Activated naive CD4-positive, alpha-beta T cell treated with anti-CD3 and anti-CD28 coated beads, Interleukin-2, amount 50 U/mL, for 72 hours (primary cell): ENCODE measurements around the gene VEGFA. TPM values are rescaled to one million over a fixed set of nuclear protein-coding genes. Genes with fewer than 3 reads are reported as not detected.

ENCODE experiments used
- ATAC-seq, 2 donors: fragments of 150-1000 bp; cut with Tn5 transposase; 2 replicates each; pipeline ENCODE4 v1.10.0; 2021; ENCODE audit warnings: mild to moderate bottlenecking in 2 of 2, moderate library complexity in 2 of 2
- DNase-seq, 2 donors: peaks; one replicate each; pipeline ENCODE4 v3.0.0; 2021 to 2022; ENCODE audit warnings: low spot score in 2 of 2
- H3K27ac Mint-ChIP-seq, 2 donors: one replicate each; pipeline ENCODE4 v1.8.0; 2022; ENCODE audit warnings: mild to moderate bottlenecking in 2 of 2, mixed read lengths in 2 of 2
- H3K36me3 Mint-ChIP-seq, 2 donors: one replicate each; pipeline ENCODE4 v1.8.0; 2022; ENCODE audit warnings: mixed read lengths in 2 of 2
- H3K9me3 Mint-ChIP-seq, 2 donors: one replicate each; pipeline ENCODE4 v1.8.0; 2022; ENCODE audit warnings: mixed read lengths in 2 of 2
- total RNA-seq, 2 donors: library from RNA; stranded (reverse); gene quantifications; one replicate each; pipeline ENCODE4 v1.2.3, GENCODE V29; 2022

The VEGFA gene
- total RNA-seq, 2 donors from 2014 or later: 24.1 to 79.2 TPM

DNA sequence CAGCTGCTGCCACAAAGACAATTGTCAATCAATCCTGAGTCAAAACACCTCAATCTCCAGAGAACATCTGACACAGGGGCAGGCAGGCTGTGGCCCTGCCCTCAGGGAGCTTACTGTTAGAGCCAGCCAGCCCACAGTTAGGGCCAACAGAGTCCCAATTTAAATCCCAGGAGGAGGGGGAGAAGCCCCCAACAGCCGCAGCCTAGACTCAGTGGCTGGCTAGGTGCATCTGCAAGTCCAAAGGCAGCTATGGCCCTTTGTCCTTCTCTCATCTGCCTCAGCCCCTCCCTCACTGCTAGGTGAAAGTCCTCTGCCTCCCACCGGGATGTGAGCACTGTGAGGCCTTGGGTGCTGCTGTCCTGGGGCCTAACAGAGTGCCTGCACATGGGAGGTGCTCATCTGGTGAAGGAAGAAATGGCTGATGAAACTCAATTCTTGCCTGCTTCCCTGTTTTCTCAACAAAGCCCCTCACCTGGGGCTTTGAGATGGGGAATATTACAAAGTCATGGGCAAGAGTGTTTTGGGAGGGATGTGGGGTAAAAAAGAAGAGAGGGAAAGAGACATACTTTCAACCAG lies 33.7 kb upstream of the VEGFA start:
- Mint-ChIP-seq H3K36me3 (peaks cover 0 to 6% of the 10 kb centered on the region in 2 donors), H3K9me3 (peaks cover 4 to 12% of the 10 kb centered on the region in 2 donors), H3K27ac (peak overlapping the region in 1 of 2 donors; percentile 37)
- DNase-seq (no peak), ATAC-seq (no peak)

DNA sequence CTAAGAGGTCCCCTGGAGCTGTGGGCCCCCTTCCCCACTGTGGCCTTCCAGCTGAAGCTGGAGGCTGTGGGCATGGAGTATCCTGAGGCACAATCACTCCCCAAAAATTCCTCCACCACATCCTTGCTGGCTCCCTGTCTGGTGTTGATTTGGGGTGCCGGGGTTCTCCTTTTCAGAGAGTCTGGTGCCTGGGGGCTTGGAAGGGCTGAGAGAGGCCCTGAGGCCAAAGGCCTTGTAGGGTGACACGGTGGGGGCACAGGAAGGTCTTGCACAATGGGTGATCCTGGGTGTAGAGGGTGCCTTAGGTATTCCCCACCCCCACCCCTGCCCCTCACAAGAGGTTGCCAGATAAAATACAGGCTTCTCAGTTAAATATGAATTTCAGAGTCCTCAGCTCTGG lies 33.2 kb upstream of the VEGFA start:
- peaks cover 0 to 8% of the 10 kb centered on the region in 2 donors for H3K9me3 Mint-ChIP-seq
- peak overlapping the region in 1 of 2 donors; percentile 37 for H3K27ac Mint-ChIP-seq
- peaks cover 0 to 6% of the 10 kb centered on the region in 2 donors for H3K36me3 Mint-ChIP-seq
- ATAC-seq (no peak), DNase-seq (no peak)

DNA sequence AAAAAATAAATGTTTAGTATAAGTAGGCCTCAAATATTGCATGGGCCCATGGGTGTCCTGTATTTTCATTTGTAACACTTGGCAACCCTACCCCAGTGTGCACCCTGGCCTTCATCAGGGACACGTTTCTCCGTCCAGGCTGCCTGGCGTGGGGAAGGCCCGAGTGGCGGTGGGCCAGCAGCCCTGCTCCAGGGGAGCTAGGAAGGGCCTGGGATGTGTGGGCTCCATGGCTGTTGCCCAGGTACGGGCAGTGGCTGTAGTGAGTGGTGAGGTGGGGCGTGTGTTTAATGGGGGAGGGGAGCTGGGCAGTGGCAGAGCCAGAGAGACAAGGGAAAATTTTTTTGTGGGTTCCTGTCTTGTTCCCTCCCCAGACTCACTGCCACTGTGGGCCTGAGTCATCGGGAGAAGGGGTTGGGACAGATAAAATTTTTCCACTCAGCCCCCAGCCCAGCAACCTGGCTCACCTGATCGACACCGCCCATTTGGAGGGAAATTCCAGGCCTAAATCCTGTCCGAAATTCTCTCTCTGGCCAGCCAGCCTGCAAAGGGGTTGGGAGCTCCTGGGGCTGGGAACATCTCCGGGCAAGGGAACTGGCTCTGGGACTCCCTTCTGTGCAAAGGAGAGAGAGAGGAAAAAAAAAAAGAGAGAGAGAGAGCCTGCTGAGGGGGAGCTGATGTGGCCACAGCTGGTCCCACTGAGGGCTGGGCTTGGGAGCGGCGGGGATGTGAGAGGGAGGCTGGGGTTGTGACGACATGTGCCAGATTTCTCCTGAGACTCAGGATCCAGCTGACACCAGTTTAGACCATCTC lies 32.5 kb upstream of the VEGFA start:
- H3K27ac Mint-ChIP-seq: peak overlapping the region in 1 of 2 donors; percentile 11
- H3K9me3 Mint-ChIP-seq: peaks cover 0 to 2% of the 10 kb centered on the region in 2 donors

DNA sequence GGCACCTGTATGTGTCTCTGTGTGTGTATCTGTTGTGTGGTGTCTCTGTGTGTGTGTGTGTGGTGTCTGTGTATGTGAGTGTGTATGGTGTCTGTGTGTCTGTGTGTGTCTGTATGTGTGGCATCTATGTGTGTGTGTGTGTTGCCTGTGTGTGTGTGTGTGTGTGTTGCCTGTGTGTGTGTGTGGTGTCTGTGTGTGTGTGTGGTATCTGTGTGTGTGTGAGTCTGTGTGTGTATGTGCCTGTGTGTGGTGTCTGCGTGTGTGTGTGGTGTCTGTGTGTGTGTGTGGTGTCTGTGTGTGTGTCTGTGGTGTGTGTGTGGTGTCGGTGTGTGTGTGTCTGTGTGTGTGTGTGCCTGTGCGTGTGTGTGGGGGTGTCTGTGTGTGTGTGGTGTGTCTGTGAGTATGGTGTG lies 31.7 kb upstream of the VEGFA start:
- ATAC-seq (no peak), DNase-seq (no peak)
- Mint-ChIP-seq H3K36me3 (peaks cover 0 to 3% of the 10 kb centered on the region in 2 donors), H3K27ac (peak overlapping the region in 1 of 2 donors; percentile 11), H3K9me3 (no peaks in the 10 kb centered on the region)

More for the DNA sequence above, 32.5 kb upstream of the VEGFA start:
- DNase-seq (no peak), ATAC-seq (no peak)
- H3K36me3 Mint-ChIP-seq: peaks cover 0 to 6% of the 10 kb centered on the region in 2 donors

DNA sequence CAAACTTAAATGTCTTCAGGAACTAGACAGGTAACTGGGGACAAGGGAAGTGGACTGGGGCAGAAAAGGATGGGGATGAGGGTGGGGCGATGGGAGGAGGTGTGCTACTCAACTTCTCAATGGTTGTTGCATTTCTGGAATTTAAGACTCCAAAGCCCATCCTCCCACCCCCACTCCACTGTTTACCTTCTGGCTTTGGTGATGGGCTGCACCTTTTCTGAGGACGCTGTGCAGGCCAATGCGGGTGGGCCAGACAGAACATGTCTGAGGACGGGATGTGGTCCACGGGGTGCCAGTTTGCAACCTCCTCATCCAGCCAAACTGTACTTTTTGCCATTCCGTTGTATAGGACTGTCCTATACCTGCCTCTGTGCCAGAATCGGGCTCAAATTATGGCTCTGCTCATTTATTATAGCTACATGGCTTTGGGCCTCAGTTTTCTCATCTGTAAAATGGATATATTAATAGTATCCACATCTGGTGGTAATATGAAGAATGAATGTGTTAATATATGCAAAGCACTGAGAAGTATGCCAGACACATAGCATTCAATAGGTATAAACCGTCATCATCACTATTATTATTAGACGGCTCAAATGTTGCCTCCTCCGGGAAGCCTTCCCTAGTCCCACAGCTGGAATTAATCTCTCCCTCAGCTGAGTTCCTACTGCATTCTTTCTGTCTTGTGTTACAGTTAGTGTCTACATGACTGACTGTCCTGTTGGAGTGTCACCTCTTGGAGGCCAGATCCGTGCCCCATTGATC lies 31.0 kb upstream of the VEGFA start:
- DNase-seq: no peak
- no peak for ATAC-seq
- no peaks in the 10 kb centered on the region for H3K9me3 Mint-ChIP-seq
- H3K27ac Mint-ChIP-seq: peak overlapping the region in 1 of 2 donors; percentile 8
- H3K36me3 Mint-ChIP-seq: no peaks in the 10 kb centered on the region

DNA sequence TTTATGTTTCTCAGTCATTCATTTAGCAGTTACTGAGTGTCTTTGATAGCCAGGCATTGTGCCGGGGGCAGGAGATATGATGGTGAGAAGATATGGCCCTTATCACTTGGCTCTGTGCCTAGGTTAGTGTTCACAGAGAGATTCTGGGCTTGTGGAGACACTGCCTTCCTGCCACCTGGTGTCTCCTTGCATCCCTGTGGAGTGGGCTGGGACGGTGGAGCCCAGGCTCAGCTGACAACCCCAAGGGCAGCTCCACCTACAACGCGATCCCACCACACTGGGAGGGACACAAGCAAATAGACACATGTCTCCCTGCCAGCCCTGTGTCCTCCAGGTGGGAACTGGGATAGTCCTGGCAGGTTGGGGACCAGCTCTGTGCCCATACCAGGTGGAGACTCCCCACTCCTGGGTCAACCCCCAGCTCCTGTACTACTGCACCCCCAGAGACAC lies 30.3 kb upstream of the VEGFA start:
- no peaks in the 10 kb centered on the region for H3K9me3 Mint-ChIP-seq
- H3K27ac Mint-ChIP-seq: peak overlapping the region in 1 of 2 donors; percentile 8
- no peaks in the 10 kb centered on the region for H3K36me3 Mint-ChIP-seq
- DNase-seq (no peak), ATAC-seq (no peak)

DNA sequence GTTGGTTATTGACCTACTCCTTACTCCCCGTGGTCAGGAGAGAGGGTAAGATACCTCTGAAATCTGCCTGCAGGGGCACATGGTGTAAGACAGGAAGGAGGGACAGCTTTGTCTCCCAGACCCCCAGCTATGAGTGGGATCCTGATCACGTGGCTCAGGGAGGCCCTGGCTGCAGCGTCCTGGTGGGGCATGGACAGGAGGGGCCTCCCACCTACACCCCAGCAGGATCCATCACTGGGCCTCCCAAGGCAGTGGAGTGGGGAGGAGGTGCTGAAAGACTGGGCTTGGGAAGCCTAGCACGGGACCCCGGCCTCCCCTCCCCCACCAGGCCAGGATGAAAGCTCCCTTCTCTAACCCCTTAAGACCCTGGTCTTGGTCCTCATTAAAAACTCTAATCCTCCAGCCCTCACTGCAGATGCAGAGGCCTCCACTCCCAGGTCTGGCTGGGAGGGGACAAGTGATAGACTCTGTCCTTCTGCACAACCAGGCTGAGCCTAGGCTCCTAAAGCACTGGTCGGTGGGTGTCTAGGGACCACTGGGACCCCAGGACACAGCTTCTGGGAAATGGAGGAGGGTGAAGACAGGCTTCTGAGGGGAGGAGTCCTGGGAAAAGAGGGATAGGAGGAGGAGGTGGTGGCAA lies 29.6 kb upstream of the VEGFA start:
- Mint-ChIP-seq H3K36me3 (no peaks in the 10 kb centered on the region), H3K27ac (peak overlapping the region in 1 of 2 donors; percentile 25), H3K9me3 (no peaks in the 10 kb centered on the region)
- ATAC-seq (no peak), DNase-seq (no peak)

DNA sequence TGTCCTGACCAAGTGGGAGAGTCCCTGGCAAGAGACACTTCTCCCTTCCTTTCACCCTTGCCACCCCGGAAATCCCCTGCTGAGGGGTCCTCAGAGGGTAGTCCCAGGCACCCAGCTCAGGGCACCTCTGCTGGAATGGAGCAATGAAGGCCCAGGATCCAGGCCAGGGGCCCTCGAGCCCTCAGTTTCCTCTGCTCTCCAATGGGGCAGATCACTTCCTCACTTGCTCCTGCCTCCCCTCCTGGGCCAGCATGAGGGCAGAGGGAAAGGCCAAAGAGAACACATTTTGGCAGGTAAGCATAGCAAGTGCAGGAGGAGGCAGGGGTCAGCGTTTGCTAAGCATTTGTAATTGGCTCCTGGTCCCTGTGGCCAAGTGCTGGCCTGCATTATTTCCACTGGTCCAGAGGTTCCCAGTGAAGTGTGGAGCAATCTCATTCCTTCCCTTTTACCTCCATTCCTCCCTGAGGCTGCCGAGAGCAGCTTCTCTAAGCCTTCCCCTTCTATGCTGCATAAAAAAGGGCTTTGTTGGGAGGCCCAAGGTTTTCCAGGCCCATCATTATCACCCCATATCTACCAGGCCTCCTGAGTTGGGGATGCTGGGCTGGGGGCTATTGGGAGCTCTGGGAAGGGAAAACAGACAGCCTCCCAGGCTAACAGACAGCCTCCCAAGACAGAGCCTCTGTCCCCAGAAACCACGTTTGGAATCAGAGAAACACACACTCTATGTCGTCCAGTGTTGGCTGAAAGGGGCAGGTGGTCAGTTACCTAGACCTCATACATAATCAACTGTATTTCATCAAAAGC lies 28.8 kb upstream of the VEGFA start:
- H3K9me3 Mint-ChIP-seq: no peaks in the 10 kb centered on the region
- H3K27ac Mint-ChIP-seq: peak overlapping the region in 1 of 2 donors; percentile 25
- H3K36me3 Mint-ChIP-seq: no peaks in the 10 kb centered on the region
- ATAC-seq (no peak), DNase-seq (no peak)

DNA sequence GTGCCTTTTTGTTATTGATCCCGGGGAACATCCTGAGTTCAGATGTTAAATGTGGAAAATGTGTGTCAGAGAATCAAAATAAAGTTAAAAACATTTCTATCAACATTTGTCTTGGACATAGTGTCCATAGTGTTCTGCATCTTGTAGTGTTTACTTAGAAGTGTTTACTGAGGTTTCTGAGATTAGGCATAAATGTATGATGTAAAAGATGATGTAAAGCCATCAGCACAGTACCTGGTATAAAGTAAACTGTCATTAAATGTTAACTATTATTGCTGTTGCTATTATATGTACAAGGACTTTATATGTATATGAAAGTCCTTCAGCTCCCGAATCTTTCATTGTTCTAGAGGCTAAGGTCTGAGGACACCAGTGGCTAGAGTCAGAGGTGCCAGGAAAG lies 28.2 kb upstream of the VEGFA start:
- H3K27ac Mint-ChIP-seq: no peak overlapping the region
- no peaks in the 10 kb centered on the region for H3K36me3 Mint-ChIP-seq
- DNase-seq (no peak), ATAC-seq (no peak)
- H3K9me3 Mint-ChIP-seq: no peaks in the 10 kb centered on the region

DNA sequence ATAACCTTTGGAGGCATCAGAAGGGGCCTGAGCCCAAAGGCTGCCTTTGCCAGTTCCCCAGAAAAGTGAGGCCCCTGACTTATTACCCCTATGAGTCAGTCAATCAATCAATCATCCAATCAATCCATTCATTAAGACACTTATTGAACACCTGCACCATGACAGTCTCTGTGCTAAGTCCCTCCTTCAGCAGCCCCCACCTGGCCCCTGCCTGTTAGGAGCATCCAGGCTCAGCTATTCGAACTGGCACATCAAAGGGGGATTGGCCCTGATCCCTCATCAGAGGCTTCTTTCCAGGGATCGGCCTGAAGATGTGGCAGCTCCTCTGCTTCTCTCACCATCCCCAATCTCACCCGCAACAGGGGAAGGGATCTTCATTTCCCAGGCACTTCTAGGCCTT lies 27.7 kb upstream of the VEGFA start:
- Mint-ChIP-seq H3K27ac (no peak overlapping the region), H3K36me3 (no peaks in the 10 kb centered on the region), H3K9me3 (no peaks in the 10 kb centered on the region)
- DNase-seq: no peak
- ATAC-seq: no peak

DNA sequence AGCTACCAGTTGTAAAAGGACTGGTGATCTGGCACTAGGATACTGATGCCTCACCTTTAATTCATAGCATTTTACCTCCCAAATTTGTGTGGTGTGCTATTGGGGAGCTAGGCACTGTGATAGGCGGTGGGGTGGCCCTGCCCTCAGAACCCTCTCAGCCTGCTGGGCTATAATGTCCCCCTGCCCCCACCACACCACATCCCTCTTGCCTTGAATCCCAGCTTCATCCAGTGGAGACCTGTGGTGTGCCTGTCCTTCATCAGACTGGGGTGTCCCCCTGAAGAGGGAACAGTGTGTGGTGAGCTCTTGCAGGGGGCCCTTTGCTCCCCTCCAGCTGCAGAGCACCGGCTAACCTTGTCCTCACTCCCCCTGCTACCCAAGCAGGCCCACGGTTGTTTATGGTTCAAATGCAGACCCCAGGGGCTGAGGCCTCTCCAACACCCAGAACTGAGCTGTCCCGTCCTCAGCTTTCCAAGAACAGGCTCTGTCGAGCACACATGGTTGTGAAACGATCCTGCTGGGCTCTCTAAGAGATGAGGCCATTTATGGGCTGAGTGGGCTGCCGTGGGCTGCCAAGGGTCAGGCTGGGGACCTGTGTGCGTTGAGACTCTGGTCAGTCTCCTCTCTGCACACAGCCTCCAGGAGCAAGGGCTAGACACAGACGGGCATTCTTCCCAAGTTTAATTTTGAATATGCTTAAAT lies 26.9 kb upstream of the VEGFA start:
- no peak for ATAC-seq
- Mint-ChIP-seq H3K9me3 (no peaks in the 10 kb centered on the region), H3K36me3 (no peaks in the 10 kb centered on the region), H3K27ac (peak overlapping the region; percentile 4 to 25)
- no peak for DNase-seq

DNA sequence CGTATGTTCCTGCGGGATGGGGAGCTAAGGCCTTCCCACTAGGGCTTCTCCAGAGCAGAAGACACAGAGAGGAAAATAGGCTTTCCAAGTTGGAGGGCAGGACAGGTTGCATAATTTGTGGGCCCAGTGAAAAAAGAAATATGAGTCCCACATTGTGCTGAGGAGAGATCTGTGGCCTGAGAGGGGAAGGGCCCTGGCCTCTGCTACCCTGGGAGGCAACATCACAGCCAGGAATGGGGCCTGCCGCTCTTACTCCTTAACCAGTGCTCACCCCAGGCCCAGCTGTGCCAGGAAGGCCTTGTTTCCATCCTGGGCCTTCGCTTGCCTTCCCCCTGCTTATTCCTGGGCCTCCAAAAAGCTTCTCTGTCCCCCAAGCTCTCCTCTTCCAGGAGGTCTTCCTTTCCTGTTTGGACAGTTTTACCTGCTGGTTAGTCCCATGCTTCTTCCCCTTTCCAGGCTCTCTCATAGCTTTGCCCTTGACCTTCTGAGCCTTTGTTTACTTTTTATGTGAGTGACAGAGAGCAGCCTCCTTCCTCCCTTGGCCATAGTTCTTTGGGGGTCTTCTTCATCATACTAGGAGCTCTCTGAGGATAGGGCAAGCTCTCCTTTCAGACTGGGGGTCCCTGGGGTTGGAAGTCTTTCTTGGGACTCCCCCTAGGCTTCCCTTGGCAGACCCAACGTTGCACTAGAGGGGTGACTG lies 26.2 kb upstream of the VEGFA start:
- DNase-seq (no peak), ATAC-seq (no peak)
- Mint-ChIP-seq H3K27ac (peak overlapping the region; percentile 4 to 25), H3K36me3 (no peaks in the 10 kb centered on the region), H3K9me3 (no peaks in the 10 kb centered on the region)

DNA sequence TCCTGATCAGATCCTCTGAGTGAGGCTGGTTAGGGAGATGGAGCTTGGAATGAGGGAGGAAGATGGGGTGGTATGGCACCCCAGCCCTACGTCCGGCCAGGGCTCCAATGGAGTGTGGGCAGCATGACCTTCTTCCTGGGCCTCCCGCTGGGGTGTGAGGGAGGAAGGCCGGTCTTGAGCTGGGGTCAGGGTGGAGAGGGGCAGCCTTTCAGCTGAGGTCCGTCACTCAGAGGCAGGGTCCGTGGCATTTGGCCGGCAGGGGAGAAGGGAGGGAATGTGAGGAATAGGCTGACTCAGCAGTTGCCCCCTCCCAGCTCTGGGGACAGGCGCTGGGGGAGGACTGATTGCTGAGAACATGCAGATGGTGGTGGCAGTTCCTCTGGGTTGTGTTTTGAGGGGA lies 25.5 kb upstream of the VEGFA start:
- no peaks in the 10 kb centered on the region for H3K9me3 Mint-ChIP-seq
- H3K27ac Mint-ChIP-seq: no peak overlapping the region
- DNase-seq (no peak), ATAC-seq (no peak)
- H3K36me3 Mint-ChIP-seq: no peaks in the 10 kb centered on the region

DNA sequence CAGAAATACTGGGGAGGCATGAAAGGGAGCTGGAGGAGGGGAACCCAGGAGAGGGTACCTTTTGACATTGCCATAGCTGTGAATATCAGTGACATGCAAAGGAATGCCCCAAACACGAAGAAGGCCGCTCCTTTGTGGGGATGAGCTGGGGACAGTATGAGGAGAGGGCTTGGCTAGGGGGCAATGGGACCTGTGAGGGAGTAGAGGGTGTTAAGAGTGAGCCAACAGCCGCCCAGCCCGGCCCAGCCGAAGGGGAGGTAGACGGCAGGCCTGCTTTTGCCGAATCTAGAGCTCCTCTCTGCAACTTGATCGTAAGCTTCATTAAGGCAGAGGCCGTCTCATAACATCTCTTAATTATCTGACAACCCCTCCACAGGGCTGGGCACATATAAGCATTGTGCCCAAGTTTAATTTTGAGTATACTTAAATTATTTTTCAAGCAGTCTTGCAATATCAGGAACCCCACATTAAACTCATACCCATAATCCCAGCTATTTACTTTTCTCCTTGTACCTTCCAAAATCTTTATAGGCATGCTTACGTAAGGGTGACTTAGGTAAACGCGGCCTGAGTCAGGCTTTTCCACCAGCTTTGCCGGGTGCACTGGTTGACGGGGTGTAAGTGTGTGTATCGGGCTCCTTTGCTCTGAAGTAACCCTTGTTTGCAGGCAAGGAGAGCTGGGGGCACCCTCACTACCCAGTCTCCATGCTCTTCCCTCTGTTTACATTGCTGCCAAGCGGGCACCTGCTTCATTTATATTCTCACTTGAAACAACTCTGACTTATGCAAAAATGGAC lies 24.9 kb upstream of the VEGFA start:
- no peaks in the 10 kb centered on the region for H3K9me3 Mint-ChIP-seq
- no peak for ATAC-seq
- no peaks in the 10 kb centered on the region for H3K36me3 Mint-ChIP-seq
- no peak for DNase-seq
- H3K27ac Mint-ChIP-seq: no peak overlapping the region
